Epithelial cell of prostate (primary cell): ENCODE results near the gene ZSCAN4.

ENCODE experiments used
- DNase-seq: peaks from one replicate; pipeline ENCODE4 v3.0.0-alpha.2; 2011; ENCODE audit warnings: low read depth, low spot score
- H3K27ac ChIP-seq: fragments of 450-650 bp; 2 replicates; pipeline ENCODE4 v1.5.1; 2017; ENCODE audit warnings: mild to moderate bottlenecking

ZSCAN4 gene

GRCh38 chr19:57668635-57669034 lies at the start of gene ZSCAN4:
Gene ZSCAN4, plus strand, starts transcription at chr19:57668935. Its CDS starts 7,211 bp downstream, at chr19:57676146.
- H3K27ac ChIP-seq: no peak within 1 kb of the TSS
- DNase-seq: no peak

- H3K27ac ChIP-seq: no peak overlapping the region
- DNase-seq: no peak
Measured at GRCh38 chr19:57620673-57621348, 47.9 kb upstream of the ZSCAN4 start.

GRCh38 chr19:57623091-57623490 lies 45.6 kb upstream of the ZSCAN4 start:
- no peak for DNase-seq
- H3K27ac ChIP-seq: no peak overlapping the region

- H3K27ac ChIP-seq: no peak within 1 kb of the TSS
- DNase-seq: peak; percentile 67
Measured at GRCh38 chr19:57632987-57633831, 35.5 kb upstream of the ZSCAN4 start, which contains the start of gene ZNF211. Gene ZNF211, plus strand, starts transcription at chr19:57633168. Its CDS starts 179 bp downstream, at chr19:57633347.

- H3K27ac ChIP-seq: no peak overlapping the region
- DNase-seq: no peak
Measured at GRCh38 chr19:57633832-57634131, 35.0 kb upstream of the ZSCAN4 start.

GRCh38 chr19:57637379-57637778 lies 31.4 kb upstream of the ZSCAN4 start:
- no peak for DNase-seq
- no peak overlapping the region for H3K27ac ChIP-seq

GRCh38 chr19:57641715-57642234 lies 27.0 kb upstream of the ZSCAN4 start:
- no peak overlapping the region for H3K27ac ChIP-seq
- no peak for DNase-seq

- H3K27ac ChIP-seq: no peak overlapping the region
- DNase-seq: peak; percentile 79
Measured at GRCh38 chr19:57642396-57643046, 26.2 kb upstream of the ZSCAN4 start.

GRCh38 chr19:57643734-57644133 lies 25.0 kb upstream of the ZSCAN4 start:
- DNase-seq: no peak
- H3K27ac ChIP-seq: no peak overlapping the region

GRCh38 chr19:57648331-57649003 lies 20.3 kb upstream of the ZSCAN4 start:
- DNase-seq: no peak
- H3K27ac ChIP-seq: no peak overlapping the region

- H3K27ac ChIP-seq: peak overlapping the region; percentile 55
- no peak for DNase-seq
Measured at GRCh38 chr19:57651654-57651996, 17.1 kb upstream of the ZSCAN4 start.

- no peak for DNase-seq
- H3K27ac ChIP-seq: no peak overlapping the region
Measured at GRCh38 chr19:57653689-57654088, 15.0 kb upstream of the ZSCAN4 start.

- no peak overlapping the region for H3K27ac ChIP-seq
- no peak for DNase-seq
Measured at GRCh38 chr19:57655443-57655842, 13.3 kb upstream of the ZSCAN4 start.

- no peak overlapping the region for H3K27ac ChIP-seq
- DNase-seq: no peak
Measured at GRCh38 chr19:57656346-57656745, 12.4 kb upstream of the ZSCAN4 start.

- no peak overlapping the region for H3K27ac ChIP-seq
- no peak for DNase-seq
Measured at GRCh38 chr19:57664269-57665127, 4.2 kb upstream of the ZSCAN4 start.

- H3K27ac ChIP-seq: no peak overlapping the region
- no peak for DNase-seq
Measured at GRCh38 chr19:57665261-57665806, 3.4 kb upstream of the ZSCAN4 start.

GRCh38 chr19:57667228-57667627 lies 1.5 kb upstream of the ZSCAN4 start:
- no peak overlapping the region for H3K27ac ChIP-seq
- DNase-seq: no peak

- DNase-seq: no peak
- H3K27ac ChIP-seq: no peak overlapping the region
Measured at GRCh38 chr19:57671124-57671895, 2.6 kb downstream of the ZSCAN4 start.

GRCh38 chr19:57672466-57672865 lies 3.7 kb downstream of the ZSCAN4 start:
- no peak overlapping the region for H3K27ac ChIP-seq
- DNase-seq: no peak
